ENCODE data around the gene JAGN1.
"Not testable (repeated sequence)": the region's sequence is repeated elsewhere in the genome, so short reads cannot be mapped to it uniquely, and the experiment has no call there.

Gene JAGN1

DNA sequence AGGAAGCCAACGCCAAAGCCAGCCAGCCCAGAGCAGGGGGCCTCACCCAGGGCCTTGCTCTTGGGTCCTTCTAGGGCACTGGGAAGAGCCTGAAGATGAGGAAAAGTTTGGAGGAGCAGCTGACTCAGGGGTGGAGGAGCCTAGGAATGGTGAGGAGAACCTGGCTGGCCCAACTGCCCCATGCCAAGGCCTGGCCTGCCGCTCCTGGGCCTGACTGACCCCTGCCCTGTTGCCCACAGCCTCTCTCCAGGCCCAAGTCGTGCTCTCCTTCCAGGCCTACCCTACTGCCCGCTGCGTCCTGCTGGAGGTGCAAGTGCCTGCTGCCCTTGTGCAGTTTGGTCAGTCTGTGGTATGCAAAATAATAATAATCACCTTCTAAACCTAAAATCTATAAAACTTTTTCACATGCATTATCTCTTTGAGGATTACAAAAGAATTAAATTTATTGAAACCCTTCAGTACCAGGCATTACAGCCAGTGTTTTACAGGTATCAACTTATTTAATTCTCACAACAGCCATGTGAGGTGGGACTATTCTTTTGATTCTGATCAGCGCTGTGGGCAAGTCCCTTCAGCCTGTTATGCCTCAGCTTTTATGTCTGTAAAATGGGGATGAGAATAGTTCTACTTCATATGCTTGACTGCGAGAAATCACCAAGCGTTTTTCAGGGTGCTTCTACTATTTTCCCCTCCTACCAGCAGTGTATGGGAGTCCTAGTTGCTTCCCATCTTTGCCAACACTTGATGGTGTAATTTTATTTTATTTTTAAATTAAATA is 28.0 kb downstream of the JAGN1 start:
- no peak for DNase-seq

DNA sequence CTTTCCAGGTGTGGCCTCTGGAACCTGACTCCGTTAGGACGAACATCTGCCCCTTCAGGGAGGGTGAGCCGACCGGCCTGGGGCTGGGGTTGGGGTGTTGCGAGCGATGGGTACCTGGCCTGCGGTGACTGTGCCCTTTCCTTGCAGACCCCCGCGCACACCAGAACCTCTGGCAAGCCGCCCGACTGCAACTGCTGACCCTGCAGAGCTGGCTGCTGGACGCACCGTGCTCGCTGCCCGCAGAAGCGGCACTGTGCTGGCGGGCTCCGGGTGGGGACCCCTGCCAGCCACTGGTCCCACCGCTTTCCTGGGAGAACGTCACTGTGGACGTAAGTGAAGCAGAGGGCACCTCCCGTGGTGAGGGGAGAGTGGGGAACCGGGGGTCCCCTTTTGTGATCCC is 37.7 kb downstream of the JAGN1 start:
- DNase-seq = no peak

DNA sequence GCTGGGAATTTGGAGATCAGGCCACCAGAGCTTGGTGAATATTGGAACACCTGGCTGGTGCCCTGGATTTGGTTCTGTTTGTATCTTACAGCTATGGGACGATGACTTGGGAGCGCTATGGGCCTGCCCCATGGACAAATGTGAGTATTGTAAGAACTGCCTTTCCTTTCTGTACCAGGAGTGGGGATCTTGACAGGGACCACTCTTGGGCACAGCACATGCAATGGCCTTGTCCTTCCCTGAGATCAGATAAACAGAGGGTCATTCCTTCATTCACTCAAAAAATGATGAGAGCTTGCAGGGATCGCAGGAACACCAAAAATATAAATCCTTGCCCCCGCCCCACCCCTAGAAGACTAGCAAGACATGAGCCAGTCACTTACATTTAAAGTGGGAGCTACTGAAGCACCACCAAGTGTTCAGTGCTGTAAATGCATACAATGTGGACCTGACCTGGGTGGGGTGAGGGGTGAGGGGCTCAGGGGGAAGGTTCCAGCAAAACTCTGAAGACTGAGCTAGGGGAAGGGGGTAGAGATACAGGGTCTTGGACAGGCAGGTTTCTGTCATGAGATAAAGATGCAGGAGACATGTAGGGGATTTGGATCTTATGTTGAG is 40.5 kb downstream of the JAGN1 start:
- no peak for DNase-seq

DNA sequence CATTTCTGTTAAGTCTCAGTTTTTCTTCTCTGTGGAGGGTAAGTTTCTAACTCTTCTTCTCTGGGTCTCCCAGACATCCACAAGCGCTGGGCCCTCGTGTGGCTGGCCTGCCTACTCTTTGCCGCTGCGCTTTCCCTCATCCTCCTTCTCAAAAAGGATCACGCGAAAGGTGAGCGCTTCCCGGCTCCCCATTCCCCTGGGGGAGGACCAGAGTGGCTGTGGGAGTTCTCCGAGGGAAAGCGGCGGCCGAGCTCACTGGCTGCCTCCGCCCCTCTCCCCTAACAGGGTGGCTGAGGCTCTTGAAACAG is 42.1 kb downstream of the JAGN1 start:
- DNase-seq = peak in 1 of 2 experiments; percentile 40

DNA sequence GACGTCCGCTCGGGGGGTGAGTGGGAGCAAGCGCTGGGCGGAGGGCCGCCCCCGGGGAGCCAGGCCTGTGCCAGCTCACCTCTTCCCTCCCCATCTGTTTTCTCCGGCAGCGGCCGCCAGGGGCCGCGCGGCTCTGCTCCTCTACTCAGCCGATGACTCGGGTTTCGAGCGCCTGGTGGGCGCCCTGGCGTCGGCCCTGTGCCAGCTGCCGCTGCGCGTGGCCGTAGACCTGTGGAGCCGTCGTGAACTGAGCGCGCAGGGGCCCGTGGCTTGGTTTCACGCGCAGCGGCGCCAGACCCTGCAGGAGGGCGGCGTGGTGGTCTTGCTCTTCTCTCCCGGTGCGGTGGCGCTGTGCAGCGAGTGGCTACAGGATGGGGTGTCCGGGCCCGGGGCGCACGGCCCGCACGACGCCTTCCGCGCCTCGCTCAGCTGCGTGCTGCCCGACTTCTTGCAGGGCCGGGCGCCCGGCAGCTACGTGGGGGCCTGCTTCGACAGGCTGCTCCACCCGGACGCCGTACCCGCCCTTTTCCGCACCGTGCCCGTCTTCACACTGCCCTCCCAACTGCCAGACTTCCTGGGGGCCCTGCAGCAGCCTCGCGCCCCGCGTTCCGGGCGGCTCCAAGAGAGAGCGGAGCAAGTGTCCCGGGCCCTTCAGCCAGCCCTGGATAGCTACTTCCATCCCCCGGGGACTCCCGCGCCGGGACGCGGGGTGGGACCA is 42.6 kb downstream of the JAGN1 start:
- peak; percentile 56 to 70 for DNase-seq

DNA sequence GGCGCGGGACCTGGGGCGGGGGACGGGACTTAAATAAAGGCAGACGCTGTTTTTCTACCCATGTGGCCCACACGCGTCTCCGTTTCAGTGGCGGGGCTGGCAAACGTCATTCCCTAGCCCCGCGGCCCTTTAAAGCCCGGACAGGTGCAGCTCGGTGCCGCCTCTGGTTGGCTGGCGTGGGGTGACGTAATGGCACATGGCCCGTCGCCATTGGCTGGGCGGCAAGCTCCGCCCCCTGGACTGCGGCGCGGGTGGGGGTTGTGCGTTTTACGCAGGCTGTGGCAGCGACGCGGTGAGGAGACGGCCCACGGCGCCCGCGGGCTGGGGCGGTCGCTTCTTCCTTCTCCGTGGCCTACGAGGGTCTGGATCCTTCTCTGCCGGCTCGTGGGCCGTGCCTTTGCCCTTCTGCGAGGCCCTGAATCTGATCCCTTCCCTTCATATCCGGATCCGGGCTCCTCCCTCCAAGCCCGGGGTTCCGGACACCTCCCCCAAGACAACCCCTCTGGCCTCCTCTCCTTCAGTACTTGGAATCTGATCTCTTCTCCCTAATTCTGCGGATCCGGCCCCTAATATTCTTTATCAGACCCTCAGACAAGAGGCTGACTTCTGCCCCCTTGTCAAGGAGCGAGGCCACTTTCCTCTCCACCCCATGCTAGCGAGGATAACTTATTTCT is 43.3 kb downstream of the JAGN1 start, which contains the start of gene CRELD1:
Gene CRELD1 (plus strand): TSS at position 274 of the 674 bp plus-strand sequence. CDS start 605 bp downstream, outside the sequence.
- DNase-seq = peak; percentile 82 to 85

DNA sequence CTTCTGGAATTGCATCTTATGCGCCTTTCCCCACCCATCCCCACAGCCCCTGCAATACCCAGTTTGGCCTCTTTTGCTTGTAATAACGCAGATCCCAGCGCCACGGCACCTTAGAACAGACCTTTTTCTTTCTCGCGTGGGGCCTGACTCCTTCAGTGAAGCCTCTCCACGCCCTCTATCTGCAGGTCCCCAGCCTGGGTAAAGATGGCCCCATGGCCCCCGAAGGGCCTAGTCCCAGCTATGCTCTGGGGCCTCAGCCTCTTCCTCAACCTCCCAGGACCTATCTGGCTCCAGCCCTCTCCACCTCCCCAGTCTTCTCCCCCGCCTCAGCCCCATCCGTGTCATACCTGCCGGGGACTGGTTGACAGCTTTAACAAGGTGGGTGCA is 43.8 kb downstream of the JAGN1 start:
- DNase-seq = no peak

DNA sequence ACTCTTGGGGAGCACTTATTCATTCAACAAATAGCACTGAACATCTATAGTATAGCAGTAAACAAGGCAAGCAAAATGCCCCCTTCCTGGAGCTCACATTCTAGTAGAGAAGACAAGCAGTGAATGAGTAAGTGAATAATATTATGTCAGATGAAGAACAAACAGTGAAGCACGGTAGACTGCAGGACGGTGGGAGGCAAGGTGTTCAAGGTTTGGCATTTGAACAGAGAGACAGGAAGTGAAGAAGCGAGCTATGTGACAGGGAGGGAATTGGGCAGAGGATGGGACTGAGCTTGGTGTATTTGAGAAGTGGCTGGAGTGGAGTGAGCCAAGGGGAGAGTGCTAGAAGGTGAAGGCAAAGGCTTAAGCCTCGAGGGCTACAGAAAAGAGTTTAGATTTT is 44.6 kb downstream of the JAGN1 start:
- DNase-seq = no peak

DNA sequence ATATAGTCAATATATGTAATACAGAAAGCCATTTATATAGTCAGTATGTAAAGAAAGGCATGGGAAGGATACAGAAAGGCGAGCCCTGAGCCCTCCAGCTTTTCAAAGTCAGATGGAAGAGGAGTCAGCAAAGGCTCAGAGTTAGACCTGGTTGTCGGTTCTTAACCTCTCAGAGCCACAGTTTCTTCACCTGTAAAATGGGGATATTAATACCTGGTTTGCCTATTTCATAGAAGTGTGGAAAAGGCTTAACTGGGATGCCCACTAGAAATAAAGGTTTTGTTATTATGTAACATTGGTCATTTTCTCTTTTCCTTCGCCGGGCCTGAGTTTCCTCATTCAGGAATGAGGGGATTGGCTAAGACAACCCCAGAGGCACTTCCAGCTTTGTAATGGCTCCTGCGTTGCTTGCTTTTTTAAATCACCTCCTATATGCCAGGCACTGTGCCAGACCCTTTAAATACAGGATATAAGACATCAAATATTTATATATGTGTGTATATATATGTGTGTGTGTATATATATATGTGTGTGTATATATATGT is 45.6 kb downstream of the JAGN1 start:
- DNase-seq = no peak

DNA sequence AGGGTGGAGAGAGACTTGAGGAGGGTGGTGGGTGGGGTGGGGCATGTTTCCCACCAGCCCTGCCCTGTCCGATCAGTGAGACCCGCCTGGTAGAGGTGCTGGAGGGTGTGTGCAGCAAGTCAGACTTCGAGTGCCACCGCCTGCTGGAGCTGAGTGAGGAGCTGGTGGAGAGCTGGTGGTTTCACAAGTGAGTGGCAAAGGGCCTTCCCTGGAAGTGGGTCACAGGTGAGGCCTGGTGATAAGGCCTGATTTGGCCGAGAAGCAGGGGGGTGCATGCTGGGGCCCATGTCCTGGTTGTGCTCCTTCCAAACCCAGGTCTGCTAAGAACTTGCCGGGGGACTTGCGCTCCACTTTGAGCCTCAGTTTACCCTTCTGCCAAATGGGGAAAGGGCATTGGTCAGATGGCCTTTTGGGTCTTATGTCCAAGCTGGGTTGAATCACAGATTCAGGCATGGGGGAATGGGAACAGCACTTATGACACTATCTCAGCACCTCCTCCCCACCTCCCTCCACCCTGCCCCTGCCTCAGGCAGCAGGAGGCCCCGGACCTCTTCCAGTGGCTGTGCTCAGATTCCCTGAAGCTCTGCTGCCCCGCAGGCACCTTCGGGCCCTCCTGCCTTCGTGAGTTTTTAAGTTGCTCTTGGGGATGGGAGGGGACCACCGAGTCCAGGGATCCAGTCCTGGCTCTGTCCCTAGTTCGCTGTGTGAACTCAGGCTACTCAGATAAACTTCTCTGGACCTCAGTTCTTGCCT is 47.3 kb downstream of the JAGN1 start:
- no peak for DNase-seq

DNA sequence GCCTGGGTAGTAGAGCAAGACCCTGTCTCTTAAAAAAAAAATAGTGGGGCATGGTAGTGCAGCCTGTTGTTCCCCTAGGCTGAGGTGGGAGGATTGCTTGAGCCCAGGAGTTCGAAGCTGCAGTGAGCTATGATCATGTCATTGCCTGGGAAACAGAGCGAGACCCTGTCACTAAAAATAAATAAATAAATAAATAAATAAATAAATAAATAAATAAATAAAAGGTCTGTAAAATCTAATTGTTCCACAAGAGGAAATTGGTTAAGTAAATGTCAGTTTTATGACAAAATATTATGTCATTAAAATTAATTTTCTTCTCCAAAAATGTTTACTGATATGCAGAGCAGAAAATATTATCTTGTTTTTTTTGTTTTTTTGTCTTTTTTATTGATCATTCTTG is 48.6 kb downstream of the JAGN1 start:
- DNase-seq = no peak

DNA sequence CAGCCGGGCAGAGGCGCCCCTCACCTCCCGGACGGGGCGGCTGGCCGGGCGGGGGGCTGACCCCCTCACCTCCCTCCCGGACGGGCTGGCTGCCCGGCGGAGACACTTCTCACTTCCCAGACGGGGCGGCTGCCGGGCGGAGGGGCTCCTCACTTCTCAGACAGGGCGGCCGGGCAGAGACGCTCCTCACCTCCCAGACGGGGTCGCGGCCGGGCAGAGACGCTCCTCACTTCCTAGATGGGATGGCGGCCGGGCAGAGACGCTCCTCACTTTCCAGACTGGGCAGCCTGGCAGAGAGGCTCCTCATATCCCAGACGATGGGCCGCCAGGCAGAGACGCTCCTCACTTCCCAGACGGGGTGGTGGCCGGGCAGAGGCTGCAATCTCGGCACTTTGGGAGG is 49.5 kb downstream of the JAGN1 start:
- not testable (repeated sequence) for DNase-seq

DNA sequence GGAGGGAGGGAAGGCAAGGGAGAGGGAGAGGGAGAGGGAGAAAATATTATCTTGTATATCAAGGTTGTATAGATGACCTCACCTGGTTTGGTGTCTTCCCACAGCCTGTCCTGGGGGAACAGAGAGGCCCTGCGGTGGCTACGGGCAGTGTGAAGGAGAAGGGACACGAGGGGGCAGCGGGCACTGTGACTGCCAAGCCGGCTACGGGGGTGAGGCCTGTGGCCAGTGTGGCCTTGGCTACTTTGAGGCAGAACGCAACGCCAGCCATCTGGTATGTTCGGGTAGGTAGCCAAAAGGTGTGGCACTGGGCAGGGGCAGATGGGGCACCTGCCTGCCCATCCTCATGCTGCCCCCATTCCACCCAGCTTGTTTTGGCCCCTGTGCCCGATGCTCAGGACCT is 50.3 kb downstream of the JAGN1 start:
- no peak for DNase-seq

DNA sequence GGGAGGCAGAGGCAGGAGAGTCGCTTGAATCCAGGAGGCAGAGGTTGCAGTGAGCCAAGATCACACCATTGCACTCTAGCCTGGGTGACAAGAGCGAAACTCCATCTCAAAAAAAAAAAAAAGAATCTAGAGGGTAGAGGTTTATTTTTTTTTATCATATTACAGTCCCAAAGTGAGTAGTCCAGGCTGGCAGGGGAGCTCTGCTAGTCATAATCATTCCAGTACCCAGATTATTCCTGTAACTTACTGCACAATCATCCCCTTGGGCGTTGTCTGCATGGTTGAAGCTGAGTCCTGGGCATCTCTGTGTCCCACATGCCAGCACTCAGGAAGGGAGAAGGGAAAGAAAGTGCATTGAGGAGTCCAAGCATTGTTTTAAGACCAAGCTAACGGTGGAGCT is 51.8 kb downstream of the JAGN1 start:
- no peak for DNase-seq

DNA sequence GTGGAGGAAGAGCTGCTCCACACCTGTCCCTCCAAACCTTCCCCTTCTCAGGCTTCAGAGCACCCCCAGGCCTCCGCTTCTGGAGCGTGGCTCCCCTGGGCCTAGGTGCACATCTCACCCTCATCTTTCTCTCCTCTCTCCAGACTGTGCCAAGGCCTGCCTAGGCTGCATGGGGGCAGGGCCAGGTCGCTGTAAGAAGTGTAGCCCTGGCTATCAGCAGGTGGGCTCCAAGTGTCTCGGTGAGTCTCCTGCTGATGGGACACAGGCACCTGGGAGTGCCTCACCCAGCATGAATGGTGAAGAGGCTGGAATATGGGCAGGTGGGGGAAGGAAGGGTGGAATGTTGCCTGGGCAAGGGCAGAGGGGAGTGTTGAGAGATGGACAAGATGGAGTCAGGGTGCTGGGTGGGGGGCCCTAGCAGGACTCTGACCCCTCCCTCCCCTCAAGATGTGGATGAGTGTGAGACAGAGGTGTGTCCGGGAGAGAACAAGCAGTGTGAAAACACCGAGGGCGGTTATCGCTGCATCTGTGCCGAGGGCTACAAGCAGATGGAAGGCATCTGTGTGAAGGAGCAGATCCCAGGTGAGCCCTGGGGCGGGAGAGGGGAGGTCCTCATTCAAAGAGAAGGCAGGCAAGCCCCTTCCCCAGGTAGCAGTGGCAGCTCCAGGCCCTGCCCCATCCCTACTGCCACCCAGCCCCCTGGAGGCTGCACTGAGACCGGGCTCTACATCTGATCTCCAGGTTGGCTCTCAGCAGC is 52.7 kb downstream of the JAGN1 start:
- no peak for DNase-seq

Data from NCI-H1930 (cell line).